HEK293 (cell line): ENCODE measurements around the gene FLNA.

ENCODE experiments used
- GLI4 ChIP-seq: fragments of 450-650 bp; formaldehyde crosslinking; IDR thresholded peaks from 2 replicates; pipeline ENCODE4 v1.5.1; 2016; ENCODE audit warnings: missing biosample characterization, missing genetic modification characterization
- ZNF157 ChIP-seq: fragments of 450-650 bp; formaldehyde crosslinking; IDR thresholded peaks from 2 replicates; pipeline ENCODE4 v1.5.1; 2016; ENCODE audit warnings: missing biosample characterization, missing genetic modification characterization
- TF ChIP-seq, protein P1 (sequence below): fragments of 450-650 bp; formaldehyde crosslinking; IDR thresholded peaks from 2 replicates; pipeline ENCODE4 v1.5.1; 2016; ENCODE audit warnings: missing biosample characterization, missing genetic modification characterization

DNA sequence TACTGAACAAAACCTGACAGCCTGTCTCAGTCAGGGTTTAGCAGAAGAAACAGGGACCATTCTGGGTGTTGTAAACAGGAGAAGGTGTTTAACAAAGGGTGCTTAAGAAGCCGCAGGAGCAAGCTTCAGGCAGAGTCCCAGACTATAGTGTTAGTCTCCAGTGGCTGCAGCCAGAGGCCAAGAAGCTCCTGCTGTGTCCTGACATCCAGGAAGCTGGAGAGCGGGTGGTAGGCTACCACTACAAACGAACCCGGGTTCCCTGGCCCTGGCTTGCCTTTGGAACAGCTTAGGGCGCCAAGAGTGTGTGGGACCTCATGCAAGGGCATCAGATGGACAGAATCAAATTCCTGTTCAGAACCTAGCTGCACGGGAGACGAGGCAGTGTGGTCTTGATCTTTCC, 50.9 kb downstream of the FLNA start:
- no peak for TF ChIP-seq GLI4 (tag by site-specific recombination)
- TF ChIP-seq, protein P1, sequence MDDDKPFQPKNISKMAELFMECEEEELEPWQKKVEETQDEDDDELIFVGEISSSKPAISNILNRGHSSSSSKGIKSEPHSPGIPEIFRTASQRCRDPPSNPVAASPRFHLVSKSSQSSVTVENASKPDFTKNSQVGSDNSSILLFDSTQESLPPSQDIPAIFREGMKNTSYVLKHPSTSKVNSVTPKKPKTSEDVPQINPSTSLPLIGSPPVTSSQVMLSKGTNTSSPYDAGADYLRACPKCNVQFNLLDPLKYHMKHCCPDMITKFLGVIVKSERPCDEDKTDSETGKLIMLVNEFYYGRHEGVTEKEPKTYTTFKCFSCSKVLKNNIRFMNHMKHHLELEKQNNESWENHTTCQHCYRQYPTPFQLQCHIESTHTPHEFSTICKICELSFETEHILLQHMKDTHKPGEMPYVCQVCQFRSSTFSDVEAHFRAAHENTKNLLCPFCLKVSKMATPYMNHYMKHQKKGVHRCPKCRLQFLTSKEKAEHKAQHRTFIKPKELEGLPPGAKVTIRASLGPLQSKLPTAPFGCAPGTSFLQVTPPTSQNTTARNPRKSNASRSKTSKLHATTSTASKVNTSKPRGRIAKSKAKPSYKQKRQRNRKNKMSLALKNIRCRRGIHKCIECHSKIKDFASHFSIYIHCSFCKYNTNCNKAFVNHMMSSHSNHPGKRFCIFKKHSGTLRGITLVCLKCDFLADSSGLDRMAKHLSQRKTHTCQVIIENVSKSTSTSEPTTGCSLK (tag by site-specific recombination) = no peak
- TF ChIP-seq ZNF157 (tag by site-specific recombination) = no peak
